ENCODE results near the gene ARHGAP42.

Gene ARHGAP42

DNA sequence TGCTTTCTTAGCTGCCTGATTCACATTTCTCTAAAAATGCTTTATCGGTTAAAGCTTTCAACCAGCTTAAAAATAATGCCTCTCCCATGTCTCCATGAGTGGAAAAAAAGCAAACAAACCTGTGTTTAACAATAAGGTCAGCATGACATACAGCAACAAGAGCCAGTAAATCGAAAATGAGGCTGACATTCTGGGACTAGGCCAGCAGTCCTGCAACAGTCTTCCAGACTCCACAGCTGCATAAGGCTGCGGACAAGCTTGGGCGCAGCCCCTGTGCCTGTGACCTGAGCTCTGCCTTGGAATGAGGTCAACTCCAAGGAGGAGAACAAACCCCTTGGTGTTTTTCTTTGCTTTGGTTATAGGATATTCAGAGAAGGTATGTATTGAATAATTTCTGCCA is 347.0 kb downstream of the ARHGAP42 start:
- H3K4me3 ChIP-seq (ENCODE audit: insufficient read depth, low read length, poor library complexity, severe bottlenecking) = no peak overlapping the region
- H3K9me3 ChIP-seq (ENCODE audit: insufficient read depth, low read length) = no peaks in the 10 kb centered on the region
- H3K27ac ChIP-seq (ENCODE audit: low read depth, low read length) = no peak overlapping the region
- TF ChIP-seq EZH2phosphoT487 (conservative IDR thresholded peaks at IDR 0.05; ENCODE audit: low read length) = no peak
- TF ChIP-seq, protein P1, sequence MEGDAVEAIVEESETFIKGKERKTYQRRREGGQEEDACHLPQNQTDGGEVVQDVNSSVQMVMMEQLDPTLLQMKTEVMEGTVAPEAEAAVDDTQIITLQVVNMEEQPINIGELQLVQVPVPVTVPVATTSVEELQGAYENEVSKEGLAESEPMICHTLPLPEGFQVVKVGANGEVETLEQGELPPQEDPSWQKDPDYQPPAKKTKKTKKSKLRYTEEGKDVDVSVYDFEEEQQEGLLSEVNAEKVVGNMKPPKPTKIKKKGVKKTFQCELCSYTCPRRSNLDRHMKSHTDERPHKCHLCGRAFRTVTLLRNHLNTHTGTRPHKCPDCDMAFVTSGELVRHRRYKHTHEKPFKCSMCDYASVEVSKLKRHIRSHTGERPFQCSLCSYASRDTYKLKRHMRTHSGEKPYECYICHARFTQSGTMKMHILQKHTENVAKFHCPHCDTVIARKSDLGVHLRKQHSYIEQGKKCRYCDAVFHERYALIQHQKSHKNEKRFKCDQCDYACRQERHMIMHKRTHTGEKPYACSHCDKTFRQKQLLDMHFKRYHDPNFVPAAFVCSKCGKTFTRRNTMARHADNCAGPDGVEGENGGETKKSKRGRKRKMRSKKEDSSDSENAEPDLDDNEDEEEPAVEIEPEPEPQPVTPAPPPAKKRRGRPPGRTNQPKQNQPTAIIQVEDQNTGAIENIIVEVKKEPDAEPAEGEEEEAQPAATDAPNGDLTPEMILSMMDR (IDR thresholded peaks at IDR 0.05; ENCODE audit: insufficient read depth, low read length, poor library complexity, severe bottlenecking) = no peak
- H3K79me2 ChIP-seq (ENCODE audit: insufficient read depth, low read length) = no peaks in the 10 kb centered on the region
- H3K9me2 ChIP-seq (replicated peaks; ENCODE audit: insufficient read depth, low read length) = no peaks in the 10 kb centered on the region
- H3K27me3 ChIP-seq (ENCODE audit: low read length) = no peaks in the 10 kb centered on the region
- H3K9ac ChIP-seq (ENCODE audit: low read length) = no peak overlapping the region
- no peak overlapping the region for H3K4me2 ChIP-seq (ENCODE audit: low read depth, low read length, poor library complexity, severe bottlenecking)
- H3F3A ChIP-seq (ENCODE audit: insufficient read depth) = no peaks in the 10 kb centered on the region
- H3K36me3 ChIP-seq (ENCODE audit: low read length) = no peaks in the 10 kb centered on the region
- no peaks in the 10 kb centered on the region for H4K20me1 ChIP-seq (ENCODE audit: low read depth, low read length)
- H2AFZ ChIP-seq (ENCODE audit: low read depth, low read length, severe bottlenecking) = no peak overlapping the region

DNA sequence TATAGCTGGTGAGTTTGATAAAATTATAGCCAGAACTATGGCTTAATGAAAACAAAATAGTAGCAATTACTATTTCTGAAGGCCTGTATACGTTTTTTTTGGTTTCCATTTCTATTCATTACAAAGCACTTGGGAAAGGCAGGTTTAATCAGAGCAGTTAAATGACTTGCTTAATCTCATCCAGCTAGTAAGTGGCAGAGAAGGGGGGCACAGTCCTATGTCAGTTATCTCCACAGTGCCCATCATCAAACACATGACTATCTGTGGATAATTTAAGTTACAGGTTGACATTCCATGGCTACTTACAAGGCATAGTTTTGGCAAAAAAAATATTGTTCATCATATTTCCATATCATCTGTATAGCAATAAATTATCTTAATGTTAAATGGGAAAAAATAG is 348.8 kb downstream of the ARHGAP42 start:
- TF ChIP-seq EZH2phosphoT487 (conservative IDR thresholded peaks at IDR 0.05; ENCODE audit: low read length) = no peak
- Histone ChIP-seq H3K9me3 (ENCODE audit: insufficient read depth, low read length) (no peaks in the 10 kb centered on the region), H3K79me2 (ENCODE audit: insufficient read depth, low read length) (no peaks in the 10 kb centered on the region), H3K4me3 (ENCODE audit: insufficient read depth, low read length, poor library complexity, severe bottlenecking) (no peak overlapping the region), H3K4me2 (ENCODE audit: low read depth, low read length, poor library complexity, severe bottlenecking) (no peak overlapping the region), H2AFZ (ENCODE audit: low read depth, low read length, severe bottlenecking) (no peak overlapping the region), H3K27ac (ENCODE audit: low read depth, low read length) (no peak overlapping the region), H3K9me2 (replicated peaks; ENCODE audit: insufficient read depth, low read length) (no peaks in the 10 kb centered on the region), H3F3A (ENCODE audit: insufficient read depth) (no peaks in the 10 kb centered on the region), H3K9ac (ENCODE audit: low read length) (no peak overlapping the region), H4K20me1 (ENCODE audit: low read depth, low read length) (no peaks in the 10 kb centered on the region), H3K36me3 (ENCODE audit: low read length) (no peaks in the 10 kb centered on the region), H3K27me3 (ENCODE audit: low read length) (no peaks in the 10 kb centered on the region)

All from SU-DHL-6 (cell line).